GM21360 (cell line): ENCODE data around the gene TUNAR.

Source experiments
- ATAC-seq: cut with Tn5 transposase; IDR thresholded peaks from one replicate; pipeline ENCODE4 v1.9.1; 2021; ENCODE audit warnings: mild to moderate bottlenecking, moderate library complexity; ENCODE audit not compliant: unreplicated experiment

The TUNAR gene

GRCh38 chr14:95911456-95911855 is 34.8 kb downstream of the TUNAR start:
- no peak for ATAC-seq

- no peak for ATAC-seq
Observed at GRCh38 chr14:95915330-95915729, 38.7 kb downstream of the TUNAR start.

DNA sequence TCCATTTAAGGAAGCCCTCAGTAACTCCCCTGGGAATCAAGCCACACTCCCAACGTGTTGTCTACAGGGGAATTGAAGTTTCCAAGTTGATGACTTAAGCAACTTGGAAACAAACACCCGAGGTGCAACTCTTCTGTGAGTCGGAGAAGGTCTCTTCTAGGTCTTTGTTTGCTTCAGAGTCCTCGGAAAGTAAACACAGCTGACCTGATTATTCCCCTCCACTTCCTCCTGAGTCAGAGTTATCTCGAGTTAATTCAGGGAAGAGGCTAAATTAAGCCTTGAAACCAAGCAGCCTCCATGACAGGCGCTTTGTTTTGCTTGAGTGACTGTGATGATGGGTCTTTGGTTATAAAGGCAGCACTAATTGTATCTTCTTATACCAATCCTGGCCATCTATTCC is 41.8 kb downstream of the TUNAR start:
- ATAC-seq, result no peak

DNA sequence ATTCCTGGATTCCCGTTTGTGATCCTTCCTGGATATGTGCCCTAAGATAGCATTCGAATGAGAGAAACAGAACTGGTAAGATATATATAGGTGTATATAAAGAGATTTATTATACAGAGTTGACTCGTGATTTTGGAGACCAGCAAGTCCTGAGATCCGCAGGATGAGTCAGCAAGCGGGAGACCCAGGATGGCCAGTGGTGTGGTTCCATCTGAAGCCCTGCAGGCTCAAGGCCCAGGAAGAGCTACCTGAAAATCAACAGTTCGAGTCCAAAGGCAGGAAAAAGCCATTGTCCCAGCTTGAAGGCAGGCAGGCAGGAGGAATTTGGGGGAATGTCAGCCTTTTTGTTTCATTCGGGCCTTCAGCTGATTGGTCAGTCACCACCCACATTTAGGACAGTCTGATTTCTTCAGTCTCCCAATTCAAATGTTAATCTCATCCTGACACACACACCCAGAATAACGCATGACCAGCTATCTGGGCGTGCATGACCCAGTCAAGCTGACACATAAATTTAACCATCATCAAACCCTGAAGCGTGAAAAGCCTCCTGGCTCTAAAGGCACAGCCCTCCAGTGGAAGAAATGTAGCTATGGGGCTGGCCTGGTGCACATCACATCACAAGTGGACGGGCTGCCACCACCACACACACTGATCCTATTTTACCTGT is 44.3 kb downstream of the TUNAR start:
- ATAC-seq, result no peak

GRCh38 chr14:95922080-95922479 is 45.4 kb downstream of the TUNAR start:
- ATAC-seq, result no peak

DNA sequence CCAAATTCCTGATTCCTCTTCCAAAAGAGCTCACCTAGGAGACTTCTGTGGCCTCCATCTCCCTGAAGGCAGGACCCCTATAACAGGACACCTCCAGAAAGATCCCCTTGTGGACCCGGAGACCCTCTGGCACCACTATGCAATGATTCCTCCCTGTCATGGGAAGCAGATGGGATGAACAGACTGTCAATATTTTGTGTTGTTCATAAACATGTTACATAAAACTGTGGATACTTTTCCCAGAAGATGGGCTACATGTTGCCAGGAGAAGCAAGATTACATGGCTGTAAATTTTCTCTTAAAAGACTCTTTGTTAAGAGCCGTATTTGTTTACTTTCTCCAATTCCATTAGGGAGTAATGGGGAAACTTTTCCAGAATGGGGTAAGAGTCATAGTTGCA is 52.1 kb downstream of the TUNAR start:
- no peak for ATAC-seq

DNA sequence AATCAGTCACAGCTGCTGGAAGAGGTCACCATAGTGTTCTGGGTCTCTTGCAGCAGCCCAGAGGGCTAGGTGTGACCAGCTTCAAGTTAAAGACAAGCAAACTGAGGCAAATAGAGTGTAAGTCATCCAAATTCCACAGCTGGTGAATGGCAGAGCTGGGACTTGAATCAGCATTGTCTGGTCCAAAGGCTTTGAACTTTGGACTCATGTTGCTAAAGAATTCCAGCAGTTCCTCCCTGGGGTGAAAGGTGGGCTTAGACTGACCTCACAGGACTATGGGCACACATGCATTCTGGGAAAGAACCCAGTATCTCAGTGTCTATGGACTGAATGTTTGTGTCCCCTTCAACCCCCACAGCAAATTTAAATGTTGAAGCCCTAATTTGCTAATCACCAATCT is 54.8 kb downstream of the TUNAR start:
- no peak for ATAC-seq

- no peak for ATAC-seq
Observed at GRCh38 chr14:95935228-95935822, 58.7 kb downstream of the TUNAR start.

GRCh38 chr14:95936041-95936440 is 59.4 kb downstream of the TUNAR start:
- no peak for ATAC-seq

DNA sequence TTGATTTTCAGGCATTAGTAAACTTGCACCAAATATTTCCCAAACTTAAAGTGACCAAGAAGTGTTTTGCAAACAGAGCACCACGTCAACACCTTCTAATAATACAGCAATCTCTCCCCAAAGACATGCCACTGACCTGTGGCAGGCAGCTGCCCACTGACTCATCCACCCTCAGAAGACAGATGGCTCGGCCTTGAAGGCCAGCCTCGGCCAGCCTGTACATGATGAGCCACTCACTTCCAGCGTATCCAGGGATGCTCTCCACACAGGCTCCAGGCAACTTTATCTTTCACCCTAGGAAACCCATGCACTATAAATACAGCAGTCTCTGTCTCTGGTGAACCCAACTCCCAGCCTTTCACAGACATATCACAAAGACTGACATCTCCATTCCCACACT is 62.7 kb downstream of the TUNAR start:
- ATAC-seq, result no peak

DNA sequence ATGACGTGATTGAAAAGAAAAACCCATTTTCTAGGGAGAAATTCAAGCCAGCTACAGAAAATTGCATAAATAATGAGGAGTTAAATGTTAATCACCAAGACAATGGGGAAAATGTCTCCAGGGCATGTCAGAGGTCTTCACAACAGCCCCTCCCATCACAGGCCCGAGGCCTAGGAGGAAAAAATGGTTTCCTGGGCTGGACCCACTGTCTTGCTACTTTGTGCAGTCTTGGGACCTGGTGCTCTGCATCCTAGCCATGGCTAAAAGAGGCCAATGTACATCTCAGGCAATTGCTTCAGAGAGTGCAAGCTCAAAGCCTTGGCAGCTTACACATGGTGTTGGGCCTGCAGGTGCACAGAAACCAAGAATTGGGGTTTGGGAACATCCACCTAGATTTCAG is 65.3 kb downstream of the TUNAR start:
- no peak for ATAC-seq

GRCh38 chr14:95943699-95944098 is 67.1 kb downstream of the TUNAR start:
- ATAC-seq, result no peak

DNA sequence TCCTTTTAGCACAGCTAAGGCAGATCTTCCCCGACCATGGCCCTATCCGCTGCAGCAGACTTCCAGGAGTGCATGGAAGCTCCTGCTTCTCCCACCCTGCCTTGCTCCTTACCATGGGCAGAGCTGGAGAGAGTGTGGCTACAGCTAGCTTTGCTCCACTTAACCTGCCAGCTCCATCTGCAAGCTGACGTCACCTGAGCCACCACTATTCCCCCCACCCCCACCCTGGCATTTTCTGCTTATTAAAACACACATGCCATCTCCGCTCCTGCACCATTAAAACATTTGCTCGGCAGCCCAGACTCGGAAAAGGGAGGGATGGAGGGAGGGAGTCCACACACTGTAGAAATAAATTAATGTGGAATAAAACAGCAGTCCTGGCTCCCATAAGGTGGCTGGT is 67.8 kb downstream of the TUNAR start:
- ATAC-seq, result no peak

GRCh38 chr14:95946867-95947266 is 70.2 kb downstream of the TUNAR start:
- ATAC-seq, result no peak

DNA sequence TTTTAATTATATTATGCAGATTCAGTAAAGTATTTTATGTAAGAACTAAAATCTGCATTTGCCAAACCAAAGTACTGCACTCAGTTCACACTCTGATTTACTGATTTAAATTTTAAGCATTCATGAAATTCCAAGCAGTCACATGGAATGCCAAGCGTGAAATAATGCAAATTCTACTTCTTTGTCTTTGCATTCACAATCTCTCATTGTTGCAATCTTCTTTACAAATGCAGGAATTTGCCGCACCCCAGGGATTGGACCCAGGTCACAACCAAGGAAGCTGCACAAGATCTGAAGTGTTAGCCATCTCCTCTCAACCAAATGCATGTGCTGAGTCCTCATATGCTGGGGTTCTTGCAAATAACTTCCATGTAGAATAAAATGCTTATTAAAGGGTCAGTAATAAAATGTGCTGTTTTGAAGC is 71.9 kb downstream of the TUNAR start:
- no peak for ATAC-seq

- ATAC-seq, result no peak
Observed at GRCh38 chr14:95951359-95951758, 74.7 kb downstream of the TUNAR start.

- ATAC-seq, result no peak
Observed at GRCh38 chr14:95953111-95953724, 76.6 kb downstream of the TUNAR start.

DNA sequence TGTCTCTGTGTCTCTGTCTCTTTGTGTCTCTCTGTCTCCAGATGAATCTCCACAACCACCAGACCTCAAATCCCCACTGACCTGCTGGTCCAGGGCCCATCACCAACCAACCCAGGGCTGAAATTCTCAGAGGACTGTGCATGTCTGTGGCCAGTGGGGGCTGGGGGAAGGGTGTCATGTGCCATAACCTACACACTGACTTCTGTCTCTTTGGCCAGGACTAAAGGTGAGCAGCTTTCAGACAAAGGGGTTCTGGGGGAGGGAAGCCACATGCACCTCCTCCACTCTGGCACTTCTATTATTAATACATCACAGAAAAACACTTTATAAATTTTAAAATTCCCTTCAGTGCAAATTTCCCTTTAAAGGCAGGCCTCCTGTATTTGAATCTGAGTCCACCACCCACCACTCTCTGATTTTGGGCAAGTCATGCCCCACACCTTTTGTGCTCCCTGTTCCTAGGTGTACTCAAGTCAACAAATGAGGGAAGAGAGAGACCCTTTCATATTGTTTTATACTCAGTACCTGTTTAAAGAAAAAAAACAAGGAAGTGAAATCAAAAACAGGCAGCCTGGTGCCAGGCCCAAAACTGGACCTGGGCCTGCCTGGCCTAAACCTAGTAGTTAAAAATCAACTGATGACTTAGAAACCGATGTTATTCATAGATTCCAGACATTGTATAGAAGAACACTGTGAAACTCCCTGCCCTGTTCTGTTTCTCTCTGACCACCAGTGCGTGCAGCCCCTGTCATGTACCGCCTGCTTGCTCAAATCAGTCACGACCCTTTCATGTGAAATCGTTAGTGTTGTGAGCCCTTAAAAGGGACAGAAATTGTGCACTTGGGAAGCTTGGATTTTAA is 80.2 kb downstream of the TUNAR start:
- no peak for ATAC-seq

GRCh38 chr14:95958105-95958504 is 81.5 kb downstream of the TUNAR start:
- no peak for ATAC-seq

DNA sequence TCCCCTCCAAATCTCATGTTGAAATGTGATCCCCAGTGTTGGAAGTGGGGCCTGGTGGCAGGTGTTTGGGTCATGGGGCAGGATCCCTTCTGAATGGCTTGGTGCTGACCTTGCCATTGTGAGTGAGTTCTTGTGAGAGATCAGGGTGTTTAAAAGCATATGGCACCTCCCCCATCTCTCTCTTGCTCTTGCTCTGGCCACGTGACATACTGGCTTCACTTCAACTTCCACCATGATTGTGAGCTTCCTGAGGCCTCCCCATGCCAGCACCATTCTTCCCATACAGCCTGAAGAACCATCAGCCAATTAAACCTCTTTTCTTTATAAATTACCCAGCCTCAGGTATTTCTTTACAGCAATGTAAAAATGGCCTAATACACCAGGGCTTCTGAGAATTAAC is 82.7 kb downstream of the TUNAR start:
- no peak for ATAC-seq

- no peak for ATAC-seq
Observed at GRCh38 chr14:95961481-95961880, 84.8 kb downstream of the TUNAR start.

DNA sequence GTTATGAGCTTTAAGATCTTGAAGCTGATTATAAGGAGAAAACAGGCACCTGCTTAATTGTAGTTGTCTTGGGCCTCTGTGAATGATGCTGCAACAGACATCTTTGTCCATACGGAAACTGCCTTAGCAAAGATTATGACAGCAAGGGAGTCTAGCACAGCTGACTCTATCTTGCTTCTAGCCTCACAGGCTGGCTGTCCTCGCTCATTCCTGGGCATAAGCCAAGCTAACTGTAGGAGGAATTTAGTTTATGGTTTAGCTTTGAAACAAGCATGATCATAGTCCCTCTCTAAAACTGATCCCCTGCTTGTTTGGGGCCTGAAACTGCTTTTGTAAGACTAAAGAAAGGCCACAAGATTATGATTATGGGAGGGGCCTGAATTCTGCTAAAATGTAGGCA is 88.3 kb downstream of the TUNAR start:
- ATAC-seq, result no peak
